Measurements from ENCODE around the gene PATE3.

The PATE3 gene

GRCh38 chr11:125787827-125788226 is at the start of gene PATE3:
TSS of gene PATE3 (plus strand) at chr11:125788127. CDS start at chr11:125788152, 25 bp downstream.
- TF ChIP-seq EZH2phosphoT487 (IDR thresholded peaks at IDR 0.05; ENCODE audit: borderline replicate concordance) (no peak), CTCF (conservative IDR thresholded peaks at IDR 0.05; ENCODE audit: low read length) (no peak)

DNA sequence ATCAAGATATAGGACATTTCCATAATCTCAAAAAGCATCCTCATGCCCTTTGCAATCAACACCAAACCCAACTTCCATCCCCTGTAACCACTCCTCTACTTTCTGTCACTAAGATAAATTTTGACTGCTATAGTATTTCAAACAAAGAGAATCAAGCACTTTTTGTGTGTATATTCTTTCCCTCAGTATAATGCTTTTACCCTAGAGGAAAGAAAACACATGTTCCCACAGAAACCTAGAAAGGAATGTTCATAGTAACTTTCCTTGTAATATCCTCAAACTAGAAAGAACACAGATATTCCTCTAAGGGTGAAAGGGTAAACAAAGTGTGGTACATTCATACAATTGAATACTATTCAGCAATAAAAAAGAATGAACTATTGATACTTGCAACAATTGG is 47.3 kb upstream of the PATE3 start:
- Histone ChIP-seq H3K36me3 (ENCODE audit: insufficient read depth, low read length) (no peaks in the 10 kb centered on the region), H3K4me1 (ENCODE audit: insufficient read depth, low read length, poor library complexity, severe bottlenecking) (no peaks in the 10 kb centered on the region), H3K9ac (ENCODE audit: low read depth, low read length, poor library complexity, severe bottlenecking) (no peak overlapping the region), H3K9me3 (ENCODE audit: insufficient read depth, low read depth, low read length) (no peaks in the 10 kb centered on the region), H3K27me3 (ENCODE audit: insufficient read depth, low read length, poor library complexity, severe bottlenecking) (no peaks in the 10 kb centered on the region), H4K20me1 (ENCODE audit: insufficient read depth, low read length, poor library complexity, severe bottlenecking) (no peaks in the 10 kb centered on the region), H3K79me2 (ENCODE audit: insufficient read depth, low read length) (no peaks in the 10 kb centered on the region), H3F3A (ENCODE audit: low read depth) (no peaks in the 10 kb centered on the region), H3K4me3 (ENCODE audit: low read length, poor library complexity, severe bottlenecking) (no peak overlapping the region), H2AFZ (ENCODE audit: low read length) (no peak overlapping the region), H3K9me2 (replicated peaks; ENCODE audit: low read depth, low read length) (no peaks in the 10 kb centered on the region), H3K4me2 (ENCODE audit: low read depth, low read length, poor library complexity, severe bottlenecking) (no peak overlapping the region)
- TF ChIP-seq EZH2phosphoT487 (IDR thresholded peaks at IDR 0.05; ENCODE audit: borderline replicate concordance) (no peak), CTCF (conservative IDR thresholded peaks at IDR 0.05; ENCODE audit: low read length) (no peak)

More at GRCh38 chr11:125787827-125788226, at the start of gene PATE3:
- Histone ChIP-seq H3K9ac (ENCODE audit: low read depth, low read length, poor library complexity, severe bottlenecking) (no peak within 1 kb of the TSS), H3K79me2 (ENCODE audit: insufficient read depth, low read length) (no peaks in the 10 kb centered on the region), H3K4me3 (ENCODE audit: low read length, poor library complexity, severe bottlenecking) (no peak within 1 kb of the TSS), H3F3A (ENCODE audit: low read depth) (no peaks in the 10 kb centered on the region), H3K4me2 (ENCODE audit: low read depth, low read length, poor library complexity, severe bottlenecking) (no peak within 1 kb of the TSS), H3K4me1 (ENCODE audit: insufficient read depth, low read length, poor library complexity, severe bottlenecking) (no peaks in the 10 kb centered on the region), H3K27me3 (ENCODE audit: insufficient read depth, low read length, poor library complexity, severe bottlenecking) (no peaks in the 10 kb centered on the region), H3K9me2 (replicated peaks; ENCODE audit: low read depth, low read length) (no peaks in the 10 kb centered on the region), H3K9me3 (ENCODE audit: insufficient read depth, low read depth, low read length) (no peaks in the 10 kb centered on the region), H3K36me3 (ENCODE audit: insufficient read depth, low read length) (no peaks in the 10 kb centered on the region), H4K20me1 (ENCODE audit: insufficient read depth, low read length, poor library complexity, severe bottlenecking) (no peaks in the 10 kb centered on the region), H2AFZ (ENCODE audit: low read length) (no peak within 1 kb of the TSS)

GRCh38 chr11:125743681-125744080 is 44.2 kb upstream of the PATE3 start:
- H3F3A ChIP-seq (ENCODE audit: low read depth) = no peaks in the 10 kb centered on the region
- no peaks in the 10 kb centered on the region for H3K9me2 ChIP-seq (replicated peaks; ENCODE audit: low read depth, low read length)
- no peak overlapping the region for H3K9ac ChIP-seq (ENCODE audit: low read depth, low read length, poor library complexity, severe bottlenecking)
- TF ChIP-seq CTCF (conservative IDR thresholded peaks at IDR 0.05; ENCODE audit: low read length) (no peak), EZH2phosphoT487 (IDR thresholded peaks at IDR 0.05; ENCODE audit: borderline replicate concordance) (no peak)
- no peak overlapping the region for H3K4me3 ChIP-seq (ENCODE audit: low read length, poor library complexity, severe bottlenecking)
- no peak overlapping the region for H2AFZ ChIP-seq (ENCODE audit: low read length)
- no peaks in the 10 kb centered on the region for H3K36me3 ChIP-seq (ENCODE audit: insufficient read depth, low read length)
- no peaks in the 10 kb centered on the region for H3K9me3 ChIP-seq (ENCODE audit: insufficient read depth, low read depth, low read length)
- no peaks in the 10 kb centered on the region for H3K4me1 ChIP-seq (ENCODE audit: insufficient read depth, low read length, poor library complexity, severe bottlenecking)
- H3K27me3 ChIP-seq (ENCODE audit: insufficient read depth, low read length, poor library complexity, severe bottlenecking) = no peaks in the 10 kb centered on the region
- no peaks in the 10 kb centered on the region for H4K20me1 ChIP-seq (ENCODE audit: insufficient read depth, low read length, poor library complexity, severe bottlenecking)
- no peaks in the 10 kb centered on the region for H3K79me2 ChIP-seq (ENCODE audit: insufficient read depth, low read length)
- no peak overlapping the region for H3K4me2 ChIP-seq (ENCODE audit: low read depth, low read length, poor library complexity, severe bottlenecking)

Data from Loucy (cell line).